ENCODE results near the gene MCRIP2.
"Not testable (repeated sequence)": the region's sequence is repeated elsewhere in the genome, so short reads cannot be mapped to it uniquely, and the experiment has no call there.

MCRIP2 gene

GRCh38 chr16:679814-680624 lies 38.4 kb downstream of the MCRIP2 start, which contains the start of gene STUB1:
TSS of gene STUB1 (plus strand) at chr16:680410. CDS start at chr16:680526, 116 bp downstream.
- in situ Hi-C loops (cut with HindIII; ENCODE audit: low sequenced_read_pairs): no loop called here

GRCh38 chr16:680625-680945 lies 39.0 kb downstream of the MCRIP2 start:
- in situ Hi-C loops (cut with HindIII; ENCODE audit: low sequenced_read_pairs): no loop called here

- in situ Hi-C loops (cut with HindIII; ENCODE audit: low sequenced_read_pairs): no loop called here
Measured at GRCh38 chr16:680967-681745, 39.5 kb downstream of the MCRIP2 start.

GRCh38 chr16:681746-682427 lies 40.3 kb downstream of the MCRIP2 start:
- in situ Hi-C loops (cut with HindIII; ENCODE audit: low sequenced_read_pairs): no loop called here

- in situ Hi-C loops (cut with HindIII; ENCODE audit: low sequenced_read_pairs): no loop called here
Measured at GRCh38 chr16:682493-683395, 41.1 kb downstream of the MCRIP2 start.

- in situ Hi-C loops (cut with HindIII; ENCODE audit: low sequenced_read_pairs): no loop called here
Measured at GRCh38 chr16:683396-684070, 41.9 kb downstream of the MCRIP2 start.

GRCh38 chr16:684071-684794 lies 42.6 kb downstream of the MCRIP2 start, which contains the start of gene JMJD8:
TSS of gene JMJD8 (minus strand) at chr16:684334. CDS start at chr16:684319, 15 bp downstream.
- in situ Hi-C loops (cut with HindIII; ENCODE audit: low sequenced_read_pairs): no loop called here

- in situ Hi-C loops (cut with HindIII; ENCODE audit: low sequenced_read_pairs): no loop called here
Measured at GRCh38 chr16:684961-685696, 43.5 kb downstream of the MCRIP2 start.

- in situ Hi-C loops (cut with HindIII; ENCODE audit: low sequenced_read_pairs): no loop called here
Measured at GRCh38 chr16:685967-686366, 44.3 kb downstream of the MCRIP2 start.

GRCh38 chr16:686459-687260 lies 45.0 kb downstream of the MCRIP2 start:
- in situ Hi-C loops (cut with HindIII; ENCODE audit: low sequenced_read_pairs): no loop called here

GRCh38 chr16:687499-687898 lies 45.9 kb downstream of the MCRIP2 start:
- in situ Hi-C loops (cut with HindIII; ENCODE audit: low sequenced_read_pairs): no loop called here

- in situ Hi-C loops (cut with HindIII; ENCODE audit: low sequenced_read_pairs): no loop called here
Measured at GRCh38 chr16:689175-689897, 47.7 kb downstream of the MCRIP2 start.

- in situ Hi-C loops (cut with HindIII; ENCODE audit: low sequenced_read_pairs): not testable (repeated sequence)
Measured at GRCh38 chr16:691242-691641, 49.6 kb downstream of the MCRIP2 start.

GRCh38 chr16:692356-693108 lies 50.9 kb downstream of the MCRIP2 start:
- in situ Hi-C loops (cut with HindIII; ENCODE audit: low sequenced_read_pairs): no loop called here

- in situ Hi-C loops (cut with HindIII; ENCODE audit: low sequenced_read_pairs): no loop called here
Measured at GRCh38 chr16:693364-693763, 51.7 kb downstream of the MCRIP2 start.

- in situ Hi-C loops (cut with HindIII; ENCODE audit: low sequenced_read_pairs): no loop called here
Measured at GRCh38 chr16:693766-694165, 52.1 kb downstream of the MCRIP2 start.

Data from DLD1 (cell line).